Measurements from ENCODE around the gene CARMIL1.

Gene CARMIL1

DNA sequence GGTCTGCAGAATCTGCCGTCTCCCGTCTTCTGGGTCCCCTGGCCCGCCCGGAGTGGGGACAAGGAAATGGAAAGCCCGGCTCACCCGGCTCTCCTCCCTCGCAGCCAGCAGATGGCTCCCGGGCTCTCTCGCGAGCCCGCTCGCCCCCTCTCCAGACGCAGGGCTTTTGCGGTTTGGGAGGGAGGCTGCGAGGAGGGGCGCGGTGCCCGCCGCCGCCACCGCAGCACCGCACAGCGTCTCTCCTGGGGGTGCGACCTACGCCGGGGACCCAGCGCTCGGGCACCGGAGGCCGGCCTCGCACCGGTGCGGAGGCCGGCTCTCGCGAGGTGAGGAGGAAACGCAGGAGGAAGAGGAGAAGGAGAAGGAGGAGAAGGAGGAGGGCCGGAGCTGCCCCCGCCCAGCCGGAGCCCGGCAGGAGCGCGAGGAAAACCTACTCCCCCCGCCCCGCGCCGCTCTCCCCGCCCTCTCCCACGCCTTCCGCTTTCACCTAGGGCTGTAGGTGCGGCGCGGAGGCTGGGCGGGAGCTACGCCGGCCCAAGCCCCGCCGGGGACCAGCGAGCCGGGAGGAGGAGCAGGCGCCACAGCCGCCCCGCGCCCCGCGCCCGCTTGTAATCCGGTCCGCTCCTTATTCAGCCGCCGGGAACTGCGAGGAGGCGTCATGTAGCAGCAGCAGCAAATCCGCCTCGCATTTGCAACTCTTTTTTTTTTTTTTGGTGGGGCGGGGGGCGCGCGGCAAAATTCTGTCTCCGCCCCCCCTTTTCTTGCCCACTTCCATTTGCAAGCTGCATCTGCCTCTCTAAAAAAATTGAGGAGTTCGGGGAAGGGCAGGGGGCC lies at the start of gene CARMIL1:
Gene CARMIL1 (plus strand): TSS at position 461 of the 834 bp plus-strand sequence. CDS start 422 bp downstream, outside the sequence.
- peak; percentile 89 for DNase-seq (ENCODE audit: low spot score)

DNA sequence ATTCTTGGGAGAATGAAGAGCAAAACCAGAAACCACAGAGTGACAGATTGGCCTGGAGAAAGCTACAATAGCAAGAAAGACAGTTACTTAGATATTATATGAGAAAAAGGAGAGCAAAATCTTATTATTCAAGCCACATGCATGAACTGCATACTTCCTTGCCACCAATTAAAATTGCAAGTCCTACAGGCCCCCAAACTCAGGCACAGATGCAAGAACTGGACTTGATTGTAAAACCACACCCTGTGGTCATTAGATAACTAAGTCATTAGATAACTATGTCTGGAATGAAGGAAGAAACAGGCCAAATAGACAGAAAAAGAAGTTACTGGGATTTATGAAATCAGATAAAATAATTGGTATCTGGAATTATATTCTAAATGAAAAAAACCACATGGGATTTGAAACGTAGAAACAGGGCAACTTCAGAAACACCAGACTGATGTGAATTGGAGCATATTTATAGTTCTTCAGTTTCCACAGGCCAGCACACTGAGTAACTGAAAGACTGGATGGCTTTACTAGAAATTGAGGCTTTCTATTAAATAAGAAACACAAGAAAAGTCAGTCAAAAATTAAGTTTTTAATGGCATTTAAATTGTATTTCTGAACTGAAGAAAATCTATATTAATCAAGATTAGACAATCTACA lies 49.4 kb upstream of the CARMIL1 start:
- DNase-seq (ENCODE audit: low spot score): no peak

DNA sequence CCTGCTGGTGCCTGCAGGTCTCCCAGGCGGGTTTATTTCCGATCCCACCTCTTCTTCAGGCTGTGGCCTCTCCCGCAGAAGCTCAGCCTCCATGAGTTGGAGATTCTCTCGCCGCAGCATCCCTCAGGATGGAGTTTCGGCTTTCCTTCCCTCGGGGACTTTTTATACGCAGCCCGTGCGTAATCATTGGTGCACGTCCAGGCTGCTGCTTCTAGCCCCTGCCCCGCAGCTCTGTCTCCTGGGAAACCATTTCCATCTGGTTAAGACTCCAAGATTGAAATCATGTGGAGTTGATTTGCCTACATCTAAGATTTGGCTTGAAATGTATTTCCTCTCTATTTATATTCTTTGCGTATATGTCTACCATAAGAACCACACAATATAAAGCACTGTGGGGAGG lies 46.7 kb upstream of the CARMIL1 start:
- DNase-seq (ENCODE audit: low spot score): peak; percentile 76

DNA sequence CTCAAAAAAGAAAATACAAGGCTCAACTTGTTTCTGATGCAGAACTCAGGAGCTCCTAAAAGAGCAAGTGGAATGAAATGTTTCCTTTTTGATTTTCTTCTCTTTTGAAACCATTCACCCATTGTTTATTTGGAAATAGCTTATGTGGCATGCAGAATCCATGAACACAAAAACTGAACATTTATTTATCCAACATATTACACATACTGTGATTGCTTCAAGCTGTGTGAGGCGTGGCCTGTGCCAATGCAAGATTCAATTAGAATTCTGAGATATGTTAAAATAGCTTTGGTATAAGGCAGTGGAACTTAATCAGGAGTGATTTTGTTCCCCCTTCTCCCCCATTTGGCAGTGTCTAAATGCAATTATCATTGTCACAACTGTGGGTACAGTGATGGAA lies 45.9 kb upstream of the CARMIL1 start:
- no peak for DNase-seq (ENCODE audit: low spot score)

DNA sequence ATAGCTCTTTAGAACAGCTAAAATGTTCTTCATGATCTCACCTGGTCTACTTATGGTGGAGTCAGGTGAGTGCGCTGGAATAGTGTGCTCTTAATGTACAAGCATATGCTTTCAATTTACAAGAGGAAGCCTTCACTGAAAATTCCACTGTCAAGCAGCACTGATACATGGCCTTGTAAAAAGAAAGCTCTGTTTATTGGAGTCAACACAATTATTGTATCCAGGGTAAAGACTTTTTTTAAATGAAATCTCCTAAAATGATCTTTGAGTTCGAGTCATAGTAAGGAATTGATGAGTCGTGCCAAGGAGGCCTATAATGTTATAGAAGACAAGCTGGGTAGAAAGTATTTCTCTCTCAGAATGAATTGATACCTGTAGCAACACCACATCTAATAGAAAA lies 41.6 kb upstream of the CARMIL1 start:
- DNase-seq (ENCODE audit: low spot score): no peak

DNA sequence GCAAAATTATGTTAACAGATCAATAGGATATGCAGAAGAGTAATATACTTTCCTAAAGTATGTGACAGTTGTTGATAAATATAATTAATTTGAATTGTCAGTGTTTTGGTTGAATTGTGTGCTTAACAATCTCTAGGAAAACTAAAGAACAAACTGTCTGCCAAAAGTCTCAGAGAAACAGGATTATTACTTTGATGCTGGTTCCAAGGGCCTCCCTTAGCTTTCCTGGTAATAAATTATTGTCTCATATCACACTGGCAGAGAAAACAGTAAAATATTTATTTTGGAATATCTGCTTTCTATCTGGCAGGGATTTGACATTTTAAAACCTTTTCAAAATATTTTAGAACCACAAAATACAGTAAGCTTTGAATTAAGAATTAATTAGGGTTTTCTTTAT lies 40.1 kb upstream of the CARMIL1 start:
- DNase-seq (ENCODE audit: low spot score): no peak

DNA sequence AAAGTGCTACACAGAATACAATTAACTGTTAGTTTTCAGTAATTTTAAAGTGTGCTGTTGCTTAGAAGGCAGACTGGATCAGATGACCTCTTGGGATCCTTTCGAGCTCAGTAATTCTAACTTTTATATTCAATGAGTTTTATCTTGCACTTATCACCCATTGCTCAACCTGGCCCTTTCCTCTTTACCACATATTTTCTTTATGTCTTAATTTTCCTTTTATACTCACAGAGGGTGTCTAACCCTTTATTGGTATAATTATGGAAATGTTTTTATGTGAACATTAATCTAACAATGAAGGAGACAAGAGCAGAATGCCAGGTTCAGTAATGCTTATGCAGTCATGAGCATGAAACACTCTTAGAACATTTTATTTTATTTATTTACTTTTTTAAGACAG lies 39.7 kb upstream of the CARMIL1 start:
- DNase-seq (ENCODE audit: low spot score): no peak

DNA sequence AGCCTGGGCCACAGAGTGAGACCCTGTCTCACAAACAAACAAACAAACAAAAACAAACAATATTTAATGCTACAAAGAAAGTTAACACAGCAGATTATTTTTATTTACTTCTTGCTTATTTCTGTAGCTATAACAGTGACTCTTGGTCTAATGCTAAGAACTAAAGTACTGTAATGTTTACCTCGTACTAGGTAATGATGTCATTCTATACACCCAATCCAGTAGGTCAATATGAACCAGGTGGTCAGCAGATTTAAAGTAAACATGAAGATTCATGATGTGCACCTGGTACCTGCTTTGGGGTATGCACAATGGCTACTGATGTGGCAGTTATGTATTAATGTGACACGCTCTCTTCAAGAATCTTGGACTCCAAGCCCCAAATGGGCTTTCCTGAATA lies 36.6 kb upstream of the CARMIL1 start:
- no peak for DNase-seq (ENCODE audit: low spot score)

DNA sequence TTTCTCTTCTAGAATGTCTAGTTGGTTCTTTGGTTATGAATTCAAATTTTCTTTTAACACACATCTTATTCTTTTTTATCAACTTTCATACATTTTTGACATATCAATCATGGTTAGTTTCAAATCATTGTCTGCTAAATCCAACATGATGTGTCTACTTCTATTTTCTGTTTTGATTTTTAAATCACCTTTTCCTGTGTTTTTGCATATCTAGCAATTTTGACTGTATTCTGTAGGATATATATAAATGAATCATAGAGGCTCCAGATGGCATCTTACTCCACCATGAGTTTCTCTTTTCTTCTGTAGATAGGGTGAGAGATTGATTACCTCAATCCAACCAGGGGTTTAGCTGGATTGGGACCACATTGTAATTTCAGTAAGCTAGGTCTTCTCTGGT lies 34.3 kb upstream of the CARMIL1 start:
- DNase-seq (ENCODE audit: low spot score): no peak

DNA sequence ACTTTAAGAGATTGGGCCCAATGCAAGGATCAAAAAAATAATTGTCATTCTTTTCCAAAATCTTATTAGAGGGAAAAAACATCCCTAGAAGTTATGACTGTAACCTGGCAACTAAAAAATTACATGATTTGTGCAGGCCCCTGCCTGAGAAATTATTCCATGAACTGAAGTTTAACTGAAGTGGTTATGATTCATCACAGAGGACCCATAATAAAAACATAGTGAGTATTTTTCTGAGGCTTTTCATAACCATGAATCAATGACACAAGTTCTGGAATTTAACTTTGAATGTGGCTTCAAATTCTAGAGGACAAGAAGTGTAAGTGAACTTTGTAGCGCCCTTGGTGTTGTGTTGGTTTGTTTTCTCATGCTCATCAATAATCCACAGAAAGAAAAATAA lies 31.1 kb upstream of the CARMIL1 start:
- no peak for DNase-seq (ENCODE audit: low spot score)

DNA sequence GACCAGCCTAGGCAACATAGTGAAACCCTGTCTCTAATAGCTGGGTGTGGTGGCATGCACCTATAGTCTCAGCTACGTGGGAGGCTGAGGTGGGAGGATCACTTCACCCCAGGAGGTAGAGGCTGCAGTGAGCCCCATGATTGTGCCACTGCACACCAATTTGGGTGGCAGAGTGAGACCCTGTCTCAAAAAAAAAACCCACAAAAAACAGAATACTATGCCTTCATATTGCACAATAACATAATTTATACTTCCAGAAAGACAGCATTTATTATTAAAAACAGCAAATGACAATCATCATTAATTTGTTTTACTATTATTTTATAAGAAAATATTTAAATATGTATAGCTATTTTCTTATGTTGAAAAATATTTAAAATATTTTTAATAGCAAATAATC lies 30.0 kb upstream of the CARMIL1 start:
- DNase-seq (ENCODE audit: low spot score): no peak

DNA sequence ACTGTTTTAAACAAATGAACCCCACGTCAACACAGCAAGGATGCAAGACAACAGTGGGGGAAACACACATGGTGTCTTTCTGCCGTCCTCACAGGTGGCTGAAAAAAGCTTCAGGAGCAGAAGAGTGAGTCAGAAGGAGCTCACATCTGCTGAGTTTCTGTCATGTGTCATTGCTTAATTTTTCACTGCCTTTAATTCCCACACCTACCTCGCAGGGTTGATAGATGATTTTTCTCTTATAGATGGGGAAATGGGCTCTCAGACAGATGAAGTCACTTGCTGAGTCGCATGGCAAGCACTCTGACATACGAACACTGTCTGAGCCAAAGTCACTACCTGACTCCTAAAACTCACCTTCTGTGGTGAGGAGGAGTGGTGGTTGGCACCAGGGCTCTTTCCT lies 28.3 kb upstream of the CARMIL1 start:
- DNase-seq (ENCODE audit: low spot score): no peak

DNA sequence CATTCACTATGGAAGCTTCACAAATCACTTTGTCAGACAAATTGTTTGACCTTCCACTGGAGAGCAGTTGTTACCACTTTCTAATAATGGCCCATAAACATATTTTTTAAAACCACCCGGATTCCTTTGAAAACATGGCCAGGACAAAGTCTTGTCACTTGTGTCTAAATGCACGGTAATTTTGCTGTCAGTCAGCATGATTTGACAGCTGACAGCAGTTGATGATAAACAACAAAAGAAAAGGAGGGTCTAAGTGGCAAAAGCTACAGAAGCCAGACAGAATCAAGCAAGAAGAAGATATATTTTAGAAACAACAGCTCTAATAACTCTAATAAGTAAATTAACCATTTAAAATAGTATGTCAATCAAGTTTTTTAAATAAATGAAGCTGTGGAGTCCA lies 27.7 kb upstream of the CARMIL1 start:
- no peak for DNase-seq (ENCODE audit: low spot score)

DNA sequence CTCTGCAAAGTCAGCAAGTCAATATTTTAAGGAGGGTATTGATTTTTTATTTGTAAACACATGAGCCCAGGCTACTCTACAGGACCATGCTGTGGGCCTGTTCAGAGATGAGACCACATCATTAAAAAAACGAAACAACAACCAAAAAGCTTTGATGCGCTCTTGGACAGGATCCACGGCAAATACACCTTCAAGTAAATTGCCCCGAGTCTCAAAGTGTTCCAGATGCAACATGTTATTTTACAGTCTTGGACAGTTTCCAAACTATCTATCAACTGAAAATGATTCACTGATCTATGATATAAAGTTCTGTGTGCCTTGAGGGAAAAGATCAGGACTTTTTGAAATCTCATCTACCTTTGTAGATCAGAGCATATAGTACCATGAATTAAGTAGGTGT lies 25.8 kb upstream of the CARMIL1 start:
- no peak for DNase-seq (ENCODE audit: low spot score)

DNA sequence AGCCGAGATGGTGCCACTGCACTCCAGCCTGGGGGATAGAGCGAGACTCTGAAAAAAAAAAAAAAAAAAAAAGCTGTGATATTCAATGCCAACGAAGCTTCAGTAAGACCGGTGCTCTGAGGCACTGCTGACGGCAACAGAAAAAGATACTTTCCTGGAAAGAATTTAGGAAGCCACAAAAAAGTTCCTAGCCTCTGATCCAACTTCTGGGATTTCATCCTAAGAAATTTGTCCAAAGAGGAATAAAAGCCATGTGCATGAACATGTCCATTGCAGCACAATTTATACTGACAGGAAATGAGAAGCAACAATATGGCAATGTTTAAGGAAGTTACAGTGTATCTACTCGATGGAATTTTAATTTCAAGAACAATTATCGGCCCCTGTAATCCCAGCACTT lies 24.5 kb upstream of the CARMIL1 start:
- no peak for DNase-seq (ENCODE audit: low spot score)

DNA sequence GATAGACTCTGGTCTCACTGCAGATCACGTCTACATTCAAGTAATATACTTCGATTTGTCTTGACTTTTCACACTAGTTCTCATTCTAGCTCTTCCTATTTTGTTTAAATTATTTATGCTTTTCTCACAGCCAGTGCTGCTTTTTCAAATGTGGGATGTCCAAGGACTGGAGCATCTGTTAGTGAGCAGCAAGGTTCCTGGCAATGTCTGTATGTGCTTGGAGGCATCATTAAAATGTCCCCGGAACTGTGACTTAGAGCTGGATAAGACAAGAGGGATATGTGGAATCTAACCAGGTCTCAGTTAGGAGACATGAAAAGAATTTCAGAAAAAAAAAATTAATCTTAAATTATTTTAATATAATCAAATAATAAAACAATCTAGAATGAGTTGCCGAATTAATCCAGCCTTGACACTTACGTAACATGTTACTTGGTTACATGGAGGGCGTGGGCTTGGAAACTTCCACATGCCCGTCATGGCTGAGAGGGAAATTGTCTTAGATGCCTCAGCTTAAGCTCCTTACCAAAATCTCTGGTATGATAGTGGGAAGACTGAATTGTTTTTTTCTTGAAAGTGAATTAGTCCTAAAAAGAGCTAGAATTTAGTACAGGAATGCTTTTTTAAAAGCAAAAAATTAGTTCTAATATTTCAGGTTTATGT lies 21.4 kb upstream of the CARMIL1 start:
- DNase-seq (ENCODE audit: low spot score): no peak

DNA sequence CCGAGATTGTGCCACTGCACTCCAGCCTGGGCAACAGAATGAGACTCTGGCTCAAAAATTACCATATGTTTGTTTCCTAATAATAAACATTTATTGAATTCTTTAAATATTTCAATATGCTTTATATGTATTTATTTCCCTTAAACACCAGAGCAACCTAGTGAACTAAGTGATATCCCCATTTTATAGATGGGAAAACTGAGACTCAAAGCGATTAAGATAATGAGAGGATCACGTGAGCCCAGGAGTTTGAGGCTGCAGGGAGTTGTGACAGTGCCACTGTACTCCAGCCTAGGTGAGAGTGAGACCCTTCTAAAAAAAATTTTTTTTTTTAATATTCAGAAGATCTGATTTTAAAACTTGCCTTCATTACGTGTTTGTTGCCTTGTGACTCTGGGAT lies 19.4 kb upstream of the CARMIL1 start:
- DNase-seq (ENCODE audit: low spot score): no peak

DNA sequence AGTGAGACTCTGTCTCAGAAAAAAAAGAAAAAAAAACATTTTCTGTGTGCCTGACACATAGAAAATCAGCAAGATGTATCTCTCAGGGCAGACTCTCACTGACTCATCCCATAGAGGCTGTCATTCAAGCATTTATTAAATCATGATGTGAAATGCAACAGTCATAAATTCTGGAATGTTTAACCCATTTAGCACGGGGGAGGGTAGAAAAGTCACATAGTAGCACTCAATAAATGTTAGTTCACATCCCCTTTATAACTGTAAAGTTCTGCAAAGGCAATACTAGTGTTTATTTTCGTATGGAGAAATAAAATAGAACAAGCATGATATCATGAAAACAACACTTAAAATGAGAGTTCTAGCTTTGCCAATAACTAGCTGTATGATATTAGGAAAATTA lies 15.5 kb upstream of the CARMIL1 start:
- DNase-seq (ENCODE audit: low spot score): no peak

DNA sequence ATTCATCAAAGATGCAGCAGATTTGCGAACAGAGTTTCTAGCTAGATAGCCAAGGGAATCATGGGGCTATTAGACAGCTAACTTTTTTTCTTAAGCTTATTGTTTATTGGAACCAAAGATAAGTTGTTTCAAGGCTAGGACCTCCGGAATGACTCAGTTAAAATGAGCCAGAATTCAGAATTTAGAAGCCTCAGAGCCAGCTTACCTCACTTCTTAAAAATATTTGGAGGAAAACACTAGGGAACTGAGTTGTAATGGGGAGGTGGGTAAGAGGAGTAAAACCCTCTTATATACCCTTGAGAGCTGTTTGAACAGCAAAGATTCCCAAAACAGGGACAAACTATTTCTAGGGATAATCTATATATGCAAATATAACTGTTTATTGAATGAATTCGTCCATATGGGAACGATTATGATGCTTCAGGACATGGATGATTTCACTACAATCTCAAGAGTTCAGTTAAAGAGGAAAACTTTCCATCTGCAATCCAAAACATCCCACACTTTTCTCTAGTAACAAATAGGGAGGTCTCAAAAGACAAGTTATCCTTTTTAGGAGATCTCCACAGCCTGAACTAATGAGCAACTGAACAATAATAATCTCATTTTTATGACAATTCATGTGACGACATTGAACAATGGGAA lies 12.6 kb upstream of the CARMIL1 start:
- no peak for DNase-seq (ENCODE audit: low spot score)

DNA sequence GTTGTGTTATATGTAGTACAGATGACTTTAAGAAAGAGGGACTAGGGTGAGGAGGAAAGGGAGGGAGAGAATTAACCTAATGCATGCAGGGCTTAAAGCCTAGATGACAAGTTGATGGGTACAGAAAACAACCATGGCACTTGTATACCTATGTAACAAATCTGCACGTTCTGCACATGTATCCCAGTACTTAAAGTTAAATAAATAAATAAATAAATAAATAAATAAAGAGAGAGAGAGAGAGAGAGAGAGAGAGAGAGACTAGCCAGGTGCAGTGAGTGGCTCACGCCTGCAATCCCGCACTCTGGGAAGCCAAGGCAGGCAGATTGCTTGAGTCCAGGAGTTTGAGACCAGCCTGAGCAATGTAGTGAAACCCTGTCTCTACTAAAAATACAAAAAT lies 11.5 kb upstream of the CARMIL1 start:
- DNase-seq (ENCODE audit: low spot score): no peak

DNA sequence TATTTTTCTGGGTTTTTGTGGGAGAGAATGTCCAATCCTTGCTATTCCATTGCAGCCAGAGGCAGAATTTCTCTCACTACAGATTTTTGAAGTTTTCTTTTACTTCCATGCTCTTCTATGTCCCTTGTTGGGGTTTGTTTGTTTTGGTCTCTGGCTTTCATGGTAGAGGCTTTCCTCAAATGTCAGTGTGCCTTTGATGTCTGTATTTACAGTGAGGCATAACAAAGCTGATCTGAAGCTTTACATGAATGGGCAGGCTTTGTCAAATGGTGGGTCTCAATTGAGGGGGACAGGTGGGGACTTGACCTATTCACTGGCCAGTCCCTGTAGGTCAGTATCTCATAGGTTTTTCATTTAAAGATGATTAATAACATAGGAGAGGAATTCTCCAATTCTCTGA lies 8.6 kb upstream of the CARMIL1 start:
- no peak for DNase-seq (ENCODE audit: low spot score)

DNA sequence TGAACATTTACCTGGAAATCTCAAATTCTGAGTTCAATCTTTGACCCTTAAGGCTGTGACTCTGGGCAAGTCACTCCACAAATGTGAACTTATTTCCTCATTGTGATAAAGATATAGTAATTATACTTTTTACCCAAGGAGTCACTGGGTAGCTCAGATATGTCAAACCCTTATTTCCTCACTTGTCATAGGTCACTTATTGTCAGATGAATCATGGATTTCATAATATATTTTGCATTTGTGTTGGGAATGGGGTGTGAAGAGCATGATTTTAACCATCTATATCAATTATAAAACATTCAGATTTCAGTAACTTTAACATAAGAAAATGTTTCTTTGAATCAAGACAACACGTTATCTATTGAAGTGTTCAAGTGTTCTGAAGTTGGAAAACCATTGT lies 3.7 kb upstream of the CARMIL1 start:
- DNase-seq (ENCODE audit: low spot score): no peak

DNA sequence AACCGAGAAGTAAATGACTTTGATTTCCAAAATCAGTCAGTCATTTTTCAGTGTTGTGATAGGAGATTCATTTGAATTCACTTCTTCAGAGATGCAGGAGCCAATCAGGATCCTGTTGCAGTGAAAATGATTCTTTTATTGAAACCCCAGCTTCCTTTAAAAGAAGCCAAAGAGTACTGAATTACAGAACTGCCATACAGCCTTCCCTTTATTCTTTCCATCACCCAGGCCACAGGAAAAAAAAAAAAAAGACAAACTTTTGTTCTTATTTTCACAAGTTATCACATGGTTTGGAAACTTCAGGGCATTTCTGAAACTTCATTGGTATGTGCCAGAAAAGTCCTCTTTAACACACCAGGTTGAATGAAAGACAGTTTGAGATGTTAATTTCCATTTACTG lies 1.8 kb upstream of the CARMIL1 start:
- no peak for DNase-seq (ENCODE audit: low spot score)

Measured in left forelimb (tissue), 1 donor.